ENCODE data around the gene PKD2L1. TPM values are rescaled to one million over a fixed set of nuclear protein-coding genes. Genes with fewer than 3 reads are reported as not detected.

PKD2L1 gene
- total and polyA plus RNA-seq, 10 of the 15 experiments (the other 5 are each of a cell fraction or from before 2014, with no cell fraction given): 0.05 to 0.17 (median 0.08) TPM; not detected in 6

GRCh38 chr10:100333106-100333505, 3.1 kb upstream of the PKD2L1 start:
- WGBS (ENCODE audit: insufficient coverage, insufficient replicate concordance, low lambda C conversion rate, missing lambda C conversion rate): 17% methylated on average over 4 of the region's 4 CpGs
- no peak overlapping the region for H3K9ac ChIP-seq (ENCODE audit: control insufficient read depth, insufficient read depth, low read length)
- H3K27ac ChIP-seq (ENCODE audit: control insufficient read depth, insufficient read depth): no peak overlapping the region
- no peaks in the 10 kb centered on the region; a peak in 2 of 4 replicates for H3K27me3 ChIP-seq (replicated peaks in 1 of 2; ENCODE audit: control insufficient read depth in 2 of 2, insufficient read depth in 2 of 2, low read length in 1 of 2)
- H3K4me3 ChIP-seq: no peak overlapping the region
- FAIRE-seq (no peak), ATAC-seq (no peak), DNase-seq (ENCODE audit: low read depth, low spot score) (no peak)
- no peak overlapping the region for H2AFZ ChIP-seq (ENCODE audit: control insufficient read depth, low read depth, low read length)
- SMC1A ChIA-PET (ENCODE audit: uncharacterized antibody, unreplicated experiment): interaction anchor here (0.6 to 7.8 kb wide), 6 partner anchors 10 to 177 kb away, joined by 3 to 60 read pairs (median 4); partner anchors contain the start of gene SCD
- H3K4me1 ChIP-seq (ENCODE audit: control insufficient read depth, insufficient read depth, low read length): no peaks in the 10 kb centered on the region
- in situ Hi-C loops (cut with MboI) (no loop called here), intact Hi-C loops (cut with micrococcal nuclease; ENCODE audit: unreplicated experiment) (loop anchor here (10.0 kb wide), 1 partner anchor 478 kb away; no protein-coding TSS in a partner anchor)
- H4K20me1 ChIP-seq (ENCODE audit: control insufficient read depth, insufficient read depth): no peaks in the 10 kb centered on the region
- RAD21 ChIA-PET (ENCODE audit: unreplicated experiment): no interaction called here
- no peaks in the 10 kb centered on the region for H3K79me2 ChIP-seq (ENCODE audit: control insufficient read depth, insufficient read depth, low read length)
- no peak overlapping the region for H3K4me2 ChIP-seq (ENCODE audit: control insufficient read depth, insufficient read depth)
- POLR2A ChIA-PET: interaction anchor here (0.7 to 1.4 kb wide), 3 partner anchors 14 to 481 kb away, joined by 3 to 6 read pairs (median 3); partner anchors contain the start of gene SCD
- no peaks in the 10 kb centered on the region for H3K36me3 ChIP-seq (ENCODE audit: control insufficient read depth in 2 of 2, insufficient read depth in 2 of 2, low read length in 1 of 2)
- BruUV-seq (replicated peaks): no TSS peak
- no peaks in the 10 kb centered on the region for H3K9me3 ChIP-seq (replicated peaks; ENCODE audit: control insufficient read depth, insufficient read depth, low read length)
- CTCF ChIA-PET: interaction anchor here (0.8 to 14.9 kb wide), 5 partner anchors 11 to 98 kb away, joined by 3 to 312 read pairs (median 4); no protein-coding TSS in a partner anchor
- TF ChIP-seq ZNF24 (IDR thresholded peaks at IDR 0.05) (no peak), CBFB (IDR thresholded peaks at IDR 0.05; ENCODE audit: low read depth) (no peak), EED (IDR thresholded peaks at IDR 0.05; ENCODE audit: low read depth) (no peak), PBX3 (IDR thresholded peaks at IDR 0.05; ENCODE audit: insufficient replicate concordance, low read depth, low read length) (no peak), MEF2B (IDR thresholded peaks at IDR 0.05; ENCODE audit: partially characterized antibody, poor library complexity, severe bottlenecking) (no peak), REST (IDR thresholded peaks at IDR 0.05; ENCODE audit: low read depth, low read length) (no peak), POLR2A (IDR thresholded peaks at IDR 0.05; ENCODE audit: low read depth, low read length) (no peak), HDAC6 (IDR thresholded peaks at IDR 0.05; ENCODE audit: unreplicated experiment) (no peak), ZNF217 (IDR thresholded peaks at IDR 0.05) (no peak), USF2 (IDR thresholded peaks at IDR 0.05; ENCODE audit: borderline replicate concordance, low read depth, low read length) (no peak), CTCF (IDR thresholded peaks at IDR 0.05 in 2 of 3, conservative IDR thresholded peaks at IDR 0.05 in 1 of 3; ENCODE audit: control insufficient read depth in 2 of 3, extremely low read depth in 1 of 3, insufficient read depth in 1 of 3, low read depth in 3 of 3, low read length in 3 of 3) (no peak), RBBP5 (conservative IDR thresholded peaks at IDR 0.05) (no peak), SREBF2 (IDR thresholded peaks at IDR 0.05; ENCODE audit: low read length) (no peak), RUNX3 (IDR thresholded peaks at IDR 0.05; ENCODE audit: low read length) (no peak), RFX5 (IDR thresholded peaks at IDR 0.05; ENCODE audit: low read depth, low read length) (no peak), SPI1 (IDR thresholded peaks at IDR 0.05; ENCODE audit: borderline replicate concordance, insufficient read depth, low read depth, low read length) (no peak), EP300 (IDR thresholded peaks at IDR 0.05; ENCODE audit: borderline replicate concordance in 1 of 2, control insufficient read depth in 1 of 2, low read depth in 2 of 2, low read length in 2 of 2) (no peak)
